Activated CD4-positive, alpha-beta T cell treated with anti-CD3 and anti-CD28 coated beads, Interleukin-2, amount 10 ng/mL, durations not matched to agents 7 days and 5 days (primary cell): ENCODE measurements around the gene HSD3B1. TPM values are rescaled to one million over a fixed set of nuclear protein-coding genes. Genes with fewer than 3 reads are reported as not detected.

Experiments
- CTCF ChIA-PET: fragments of 350-600 bp; sonication (Branson Sonifier 250); formaldehyde crosslinking; loops from one replicate; lab custom pipeline; 2021; ENCODE audit warnings: antibody characterized with exemption; lab: Charles Lee
- POLR2A ChIA-PET: fragments of 350-600 bp; sonication (Branson Sonifier 250); formaldehyde crosslinking; loops from one replicate; lab custom pipeline; 2021; ENCODE audit warnings: antibody characterized with exemption; lab: Charles Lee
- DNase-seq: peaks from one replicate; pipeline ENCODE4 v3.0.0-alpha.2; 2020
- H3K27ac Mint-ChIP-seq: one replicate; pipeline ENCODE4 v1.8.0; 2021; ENCODE audit warnings: mild to moderate bottlenecking, moderate library complexity, mixed read lengths
- H3K27me3 Mint-ChIP-seq: one replicate; pipeline ENCODE4 v1.8.0; 2021; ENCODE audit warnings: mixed read lengths
- H3K36me3 Mint-ChIP-seq: one replicate; pipeline ENCODE4 v1.8.0; 2021; ENCODE audit warnings: low read depth, mixed read lengths
- H3K4me1 Mint-ChIP-seq: one replicate; pipeline ENCODE4 v1.8.0; 2021; ENCODE audit warnings: mixed read lengths
- H3K4me3 Mint-ChIP-seq: one replicate; pipeline ENCODE4 v1.8.0; 2021; ENCODE audit warnings: mild to moderate bottlenecking, moderate library complexity, mixed read lengths
- H3K9me3 Mint-ChIP-seq: one replicate; pipeline ENCODE4 v1.8.0; 2021; ENCODE audit warnings: mixed read lengths
- total RNA-seq, 2 experiments: library from RNA; stranded (reverse); gene quantifications; one replicate each; pipeline ENCODE4 v1.2.3, GENCODE V29; 2021

The HSD3B1 gene
- total RNA-seq, 2 experiments from 2014 or later, result not detected

DNA sequence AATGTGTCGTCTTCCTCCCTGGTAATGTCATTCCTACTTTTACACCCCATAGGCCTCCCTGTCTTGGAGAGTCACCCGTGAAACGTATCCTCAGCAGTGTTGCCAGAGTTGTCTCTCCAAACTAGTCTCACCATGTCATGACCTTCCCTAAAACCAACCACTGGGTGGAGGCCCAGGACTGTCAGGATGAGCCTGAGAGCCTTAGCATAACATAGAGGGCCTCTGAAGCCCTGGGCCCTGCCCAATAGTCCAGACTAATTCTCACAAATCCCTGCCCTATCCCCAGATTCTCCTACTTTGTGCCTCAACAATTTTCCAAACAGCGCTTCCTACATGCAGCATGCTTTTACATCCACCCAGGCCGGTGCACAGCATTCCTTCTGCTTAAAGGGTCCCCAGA is 29.3 kb upstream of the HSD3B1 start:
- DNase-seq, result no peak
- Mint-ChIP-seq H3K4me1 (no peaks in the 10 kb centered on the region), H3K9me3 (no peaks in the 10 kb centered on the region), H3K27me3 (peaks cover 2% of the 10 kb centered on the region), H3K27ac (no peak overlapping the region), H3K4me3 (no peak overlapping the region), H3K36me3 (no peaks in the 10 kb centered on the region)
- POLR2A ChIA-PET, result no interaction called here
- CTCF ChIA-PET, result no interaction called here

DNA sequence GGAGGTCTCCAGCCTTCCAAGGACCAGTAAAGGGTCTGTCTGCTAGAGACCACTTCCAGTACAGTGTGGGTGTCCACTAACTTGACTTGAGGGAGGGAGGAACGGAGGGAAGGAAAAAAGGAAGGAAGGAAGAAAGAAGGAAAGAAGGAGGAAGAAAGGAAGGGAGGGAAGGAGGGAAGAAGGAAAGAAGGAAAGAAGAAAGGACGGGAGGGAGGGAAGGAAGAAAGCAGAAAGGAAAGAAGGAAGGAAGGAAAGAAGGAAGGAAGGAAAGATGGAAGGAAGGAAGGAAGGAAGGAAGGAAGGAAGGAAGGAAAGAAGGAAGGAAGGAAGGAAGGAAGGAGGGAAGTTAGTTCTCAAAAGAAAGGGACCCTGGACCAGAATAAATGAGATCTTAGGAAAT is 26.8 kb upstream of the HSD3B1 start:
- no peaks in the 10 kb centered on the region for H3K36me3 Mint-ChIP-seq
- no peaks in the 10 kb centered on the region for H3K4me1 Mint-ChIP-seq
- CTCF ChIA-PET, result no interaction called here
- H3K9me3 Mint-ChIP-seq, result no peaks in the 10 kb centered on the region
- no peak overlapping the region for H3K27ac Mint-ChIP-seq
- no peak for DNase-seq
- no peaks in the 10 kb centered on the region for H3K27me3 Mint-ChIP-seq
- POLR2A ChIA-PET, result no interaction called here
- no peak overlapping the region for H3K4me3 Mint-ChIP-seq

DNA sequence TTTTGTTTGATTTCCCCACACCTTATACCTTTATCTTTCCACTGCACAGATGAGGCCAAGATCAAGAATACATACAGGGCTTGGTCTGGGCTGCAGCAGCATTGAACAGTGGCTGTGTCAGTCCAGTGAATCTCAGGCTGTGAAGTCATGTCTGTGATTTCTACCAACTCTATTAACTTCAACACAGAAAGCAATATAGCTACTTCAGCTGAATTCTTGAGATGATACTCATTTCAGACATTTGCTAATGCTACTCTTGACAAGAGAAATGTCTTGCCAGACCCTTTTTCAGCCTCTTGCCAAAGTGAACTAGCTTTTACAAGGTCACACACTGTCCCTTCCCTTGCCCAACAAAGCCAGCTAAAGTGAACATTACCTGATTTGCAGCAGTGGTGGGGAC is 25.1 kb upstream of the HSD3B1 start:
- ChIA-PET CTCF (no interaction called here), POLR2A (no interaction called here)
- no peak overlapping the region for H3K4me3 Mint-ChIP-seq
- H3K27ac Mint-ChIP-seq, result no peak overlapping the region
- H3K9me3 Mint-ChIP-seq, result no peaks in the 10 kb centered on the region
- H3K4me1 Mint-ChIP-seq, result no peaks in the 10 kb centered on the region
- no peaks in the 10 kb centered on the region for H3K27me3 Mint-ChIP-seq
- no peaks in the 10 kb centered on the region for H3K36me3 Mint-ChIP-seq
- DNase-seq, result no peak

DNA sequence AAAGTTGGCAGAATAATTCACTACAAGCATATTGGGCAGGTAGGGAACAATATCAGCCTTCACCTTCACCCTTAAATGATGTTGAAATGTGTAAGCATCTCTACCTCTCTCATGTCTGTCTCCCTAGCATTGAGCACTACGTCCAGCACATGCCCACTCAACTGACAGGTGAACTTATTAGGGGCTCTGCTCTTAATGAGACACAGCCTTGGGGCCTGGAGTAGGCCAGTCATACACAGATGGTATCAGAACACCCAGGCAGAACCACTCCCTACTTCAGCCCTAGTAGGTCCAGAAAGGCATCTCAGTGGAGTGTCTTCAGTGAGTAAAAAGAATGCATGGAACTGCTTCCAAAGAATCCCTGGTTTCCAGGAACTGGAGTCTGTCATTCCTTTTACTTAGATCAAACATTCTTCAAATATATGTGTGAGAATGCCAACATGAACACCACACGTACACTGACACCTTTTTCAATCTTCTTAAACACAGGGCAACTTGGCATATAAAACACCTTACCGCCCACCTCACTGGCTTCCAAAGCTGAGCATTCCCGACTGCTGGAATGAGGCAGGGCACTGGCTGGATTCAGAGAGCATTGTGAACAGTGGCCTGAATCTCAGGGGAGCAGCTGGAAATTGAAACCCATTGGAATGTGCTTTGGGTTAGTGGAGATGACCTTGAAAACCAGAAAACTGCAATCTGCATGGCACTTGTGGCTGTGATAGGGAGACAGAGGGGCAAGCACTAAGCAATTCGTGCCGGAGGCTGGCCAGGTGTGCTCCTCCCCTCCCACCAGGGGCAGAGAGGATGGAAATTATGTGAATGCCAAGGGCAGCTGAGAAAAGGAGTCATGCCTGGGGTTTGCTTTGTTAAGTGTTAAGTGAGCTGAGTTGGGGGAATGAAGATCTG is 24.2 kb upstream of the HSD3B1 start:
- DNase-seq, result no peak
- Mint-ChIP-seq H3K9me3 (no peaks in the 10 kb centered on the region), H3K27me3 (peaks cover 2% of the 10 kb centered on the region), H3K4me3 (no peak overlapping the region), H3K36me3 (no peaks in the 10 kb centered on the region), H3K27ac (no peak overlapping the region), H3K4me1 (no peaks in the 10 kb centered on the region)
- ChIA-PET CTCF (no interaction called here), POLR2A (no interaction called here)

DNA sequence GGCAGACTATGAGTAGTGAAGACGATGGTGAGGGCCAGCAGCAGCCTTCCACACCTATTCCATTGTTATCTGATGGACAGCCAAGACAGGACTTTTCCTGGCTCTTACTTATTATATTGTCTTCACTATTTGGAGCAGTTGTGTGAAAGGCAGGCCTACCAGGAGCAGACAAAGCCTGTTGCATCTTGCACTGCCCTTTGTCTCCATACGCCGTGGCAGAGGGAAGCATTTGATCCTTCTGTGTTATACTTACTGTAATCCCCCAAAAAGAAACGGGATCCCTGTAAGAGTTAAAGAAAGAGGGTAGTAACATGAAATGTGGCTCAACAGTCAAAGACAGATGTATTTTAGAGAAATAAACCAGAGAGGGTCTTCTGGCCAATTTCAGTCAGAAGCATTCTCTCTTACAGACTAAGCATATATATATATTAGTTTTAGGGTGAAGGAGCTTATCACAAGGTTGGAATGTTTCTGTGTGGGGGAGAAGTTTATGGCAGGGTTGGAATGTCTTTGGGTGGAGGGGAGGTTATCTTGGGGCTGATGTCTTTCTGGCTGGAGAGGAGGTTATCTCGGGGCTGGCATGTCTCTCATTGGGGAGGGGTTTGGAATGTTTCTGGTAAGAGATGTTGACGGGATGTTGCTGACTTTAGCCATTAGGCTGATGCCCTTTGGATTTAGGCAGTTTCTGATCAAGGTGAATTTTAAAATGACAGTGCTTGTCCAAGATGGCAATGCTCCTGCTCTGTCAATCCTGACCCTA is 23.4 kb upstream of the HSD3B1 start:
- POLR2A ChIA-PET, result no interaction called here
- Mint-ChIP-seq H3K4me3 (no peak overlapping the region), H3K4me1 (no peaks in the 10 kb centered on the region), H3K27me3 (peaks cover 7% of the 10 kb centered on the region), H3K36me3 (no peaks in the 10 kb centered on the region), H3K9me3 (no peaks in the 10 kb centered on the region), H3K27ac (no peak overlapping the region)
- no peak for DNase-seq
- CTCF ChIA-PET, result no interaction called here

DNA sequence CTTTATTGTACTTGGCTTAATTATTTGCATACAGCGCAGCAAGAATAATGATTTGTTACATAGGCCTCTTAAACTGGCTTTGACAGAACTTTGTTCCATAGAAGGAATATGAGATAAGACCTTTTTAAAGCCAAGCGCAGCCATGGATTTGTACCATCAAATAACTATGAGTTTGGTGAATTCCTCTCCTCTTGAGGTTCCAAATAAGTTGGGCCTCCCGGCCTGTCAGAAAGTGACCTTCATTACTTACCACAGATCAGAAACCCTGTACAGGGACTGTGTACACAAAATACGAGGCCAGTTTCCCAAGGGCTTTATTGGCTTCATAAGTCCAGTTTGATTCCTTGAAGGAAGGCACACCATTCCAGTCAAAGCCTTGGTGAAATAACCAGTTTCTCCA is 21.8 kb upstream of the HSD3B1 start:
- no peaks in the 10 kb centered on the region for H3K9me3 Mint-ChIP-seq
- ChIA-PET POLR2A (no interaction called here), CTCF (no interaction called here)
- H3K27me3 Mint-ChIP-seq, result peaks cover 7% of the 10 kb centered on the region
- H3K4me1 Mint-ChIP-seq, result no peaks in the 10 kb centered on the region
- H3K36me3 Mint-ChIP-seq, result no peaks in the 10 kb centered on the region
- H3K4me3 Mint-ChIP-seq, result no peak overlapping the region
- DNase-seq, result no peak
- no peak overlapping the region for H3K27ac Mint-ChIP-seq

DNA sequence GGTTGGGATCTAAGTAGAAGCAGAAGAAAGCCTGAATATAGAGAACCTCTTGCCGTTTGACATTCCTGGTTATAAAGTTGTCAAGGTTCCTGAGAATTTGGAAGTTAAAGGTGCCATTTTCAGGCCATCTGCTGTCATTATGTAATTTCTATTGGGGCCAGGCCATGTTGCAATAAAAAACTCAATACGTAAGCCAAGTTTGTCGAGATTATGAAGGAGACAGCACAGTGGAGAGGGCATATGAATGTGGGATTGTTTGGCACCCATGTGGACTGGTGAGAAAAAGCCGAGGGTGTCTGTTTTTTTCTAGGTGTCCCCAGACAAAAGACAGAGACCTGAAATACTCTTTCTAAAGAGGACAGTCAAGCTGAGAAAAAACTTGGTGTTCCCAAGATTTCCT is 18.8 kb upstream of the HSD3B1 start:
- Mint-ChIP-seq H3K4me1 (no peaks in the 10 kb centered on the region), H3K9me3 (no peaks in the 10 kb centered on the region), H3K36me3 (no peaks in the 10 kb centered on the region), H3K27ac (no peak overlapping the region), H3K4me3 (no peak overlapping the region), H3K27me3 (peaks cover 7% of the 10 kb centered on the region)
- ChIA-PET CTCF (no interaction called here), POLR2A (interaction anchor here (0.6 kb wide), 1 partner anchor 224 kb away, joined by 3 read pairs; the partner anchor contains the start of gene PHGDH)
- DNase-seq, result no peak

DNA sequence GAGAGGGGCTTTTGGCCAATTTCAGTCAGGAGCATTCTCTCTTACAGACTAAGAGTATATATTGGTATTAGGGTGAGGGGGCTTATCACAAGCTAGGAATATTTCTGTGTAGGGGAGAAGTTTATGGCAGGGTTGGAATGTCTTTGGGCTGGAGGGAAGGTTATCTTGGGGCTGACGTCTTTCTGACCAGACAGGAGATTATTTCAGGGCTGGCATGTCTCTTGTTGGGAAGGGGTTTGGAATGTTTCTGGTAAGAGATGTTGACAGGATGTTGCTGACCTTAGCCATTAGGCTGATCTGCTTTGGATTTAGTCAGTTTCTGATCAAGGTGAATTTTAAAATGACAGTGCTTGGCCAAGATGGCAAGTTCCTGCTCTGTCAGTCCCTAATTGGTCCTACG is 17.8 kb upstream of the HSD3B1 start:
- H3K4me1 Mint-ChIP-seq, result no peaks in the 10 kb centered on the region
- H3K27me3 Mint-ChIP-seq, result peaks cover 7% of the 10 kb centered on the region
- POLR2A ChIA-PET, result interaction anchor here (0.7 kb wide), 1 partner anchor 18 kb away, joined by 4 read pairs; no protein-coding TSS in a partner anchor
- H3K36me3 Mint-ChIP-seq, result no peaks in the 10 kb centered on the region
- H3K9me3 Mint-ChIP-seq, result no peaks in the 10 kb centered on the region
- no peak for DNase-seq
- H3K27ac Mint-ChIP-seq, result no peak overlapping the region
- CTCF ChIA-PET, result interaction anchor here (0.9 kb wide), 1 partner anchor 17 kb away, joined by 3 read pairs; no protein-coding TSS in a partner anchor
- H3K4me3 Mint-ChIP-seq, result no peak overlapping the region

DNA sequence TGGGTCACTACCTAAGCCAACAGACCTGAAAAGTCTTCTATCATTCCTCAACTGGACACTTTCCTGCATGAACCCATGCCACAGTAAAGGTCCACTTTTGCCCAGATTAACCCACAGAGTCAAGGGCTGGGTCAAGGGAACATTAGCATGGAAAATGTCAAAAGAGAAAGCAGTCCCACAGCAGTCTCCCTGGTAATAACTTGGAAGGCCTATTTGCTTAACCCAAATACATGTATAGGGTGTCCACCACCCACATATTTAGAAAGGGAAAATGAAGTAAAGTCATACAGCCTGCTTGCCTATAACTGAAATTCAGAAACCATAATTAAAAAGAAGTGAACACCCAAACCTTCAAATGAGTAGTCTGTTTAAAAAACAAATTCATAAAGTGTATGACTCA is 16.1 kb upstream of the HSD3B1 start:
- Mint-ChIP-seq H3K4me3 (no peak overlapping the region), H3K27ac (no peak overlapping the region), H3K27me3 (peaks cover 10% of the 10 kb centered on the region), H3K4me1 (no peaks in the 10 kb centered on the region), H3K36me3 (no peaks in the 10 kb centered on the region), H3K9me3 (no peaks in the 10 kb centered on the region)
- ChIA-PET CTCF (no interaction called here), POLR2A (no interaction called here)
- no peak for DNase-seq

DNA sequence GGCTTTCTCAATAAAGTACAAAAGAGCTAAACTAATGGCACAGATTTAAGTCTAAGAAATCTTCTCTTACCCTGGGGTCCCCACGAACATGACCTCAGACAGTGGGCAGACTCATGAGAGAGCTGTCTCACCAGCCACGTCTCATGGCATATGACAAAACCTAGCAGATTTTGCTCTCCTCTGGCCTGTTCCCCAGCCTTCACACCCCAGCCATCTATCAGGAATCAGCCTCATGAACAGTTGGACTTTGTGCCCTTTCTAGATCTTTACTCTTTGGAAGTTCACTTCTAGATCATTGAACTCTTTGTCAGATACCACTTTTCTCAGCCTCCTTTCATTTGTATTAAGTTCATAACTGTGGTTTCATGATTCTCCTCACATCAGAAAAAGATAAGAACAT is 14.2 kb upstream of the HSD3B1 start:
- no peak overlapping the region for H3K27ac Mint-ChIP-seq

DNA sequence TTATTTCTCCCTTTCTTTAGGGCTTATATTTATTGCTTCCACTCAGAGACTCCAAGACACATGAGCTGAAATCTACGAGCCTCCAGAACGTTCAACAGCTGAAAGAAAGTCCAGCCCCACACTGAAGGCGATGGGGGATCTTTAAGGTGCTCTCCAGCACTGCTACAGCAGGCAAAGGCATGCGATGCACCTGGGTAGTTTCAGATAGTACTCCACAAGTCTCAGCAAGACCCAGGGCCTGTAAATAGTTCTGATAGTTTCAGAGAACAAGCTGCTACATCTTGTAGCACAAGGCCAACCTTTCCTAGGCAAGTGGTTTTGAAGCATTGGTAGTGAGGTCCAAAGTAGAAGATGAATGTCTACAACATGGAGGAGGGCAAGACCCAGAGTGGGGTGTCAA is 2.2 kb upstream of the HSD3B1 start:
- Mint-ChIP-seq H3K4me1 (no peaks in the 10 kb centered on the region), H3K4me3 (no peak overlapping the region), H3K9me3 (no peaks in the 10 kb centered on the region), H3K27ac (no peak overlapping the region), H3K27me3 (no peaks in the 10 kb centered on the region), H3K36me3 (no peaks in the 10 kb centered on the region)
- no peak for DNase-seq
- ChIA-PET POLR2A (no interaction called here), CTCF (no interaction called here)

More for the DNA sequence above, 14.2 kb upstream of the HSD3B1 start:
- Mint-ChIP-seq H3K27me3 (peaks cover 8% of the 10 kb centered on the region), H3K9me3 (peaks cover 3% of the 10 kb centered on the region), H3K36me3 (no peaks in the 10 kb centered on the region), H3K4me1 (no peaks in the 10 kb centered on the region), H3K4me3 (no peak overlapping the region)
- CTCF ChIA-PET, result no interaction called here
- POLR2A ChIA-PET, result no interaction called here
- no peak for DNase-seq

DNA sequence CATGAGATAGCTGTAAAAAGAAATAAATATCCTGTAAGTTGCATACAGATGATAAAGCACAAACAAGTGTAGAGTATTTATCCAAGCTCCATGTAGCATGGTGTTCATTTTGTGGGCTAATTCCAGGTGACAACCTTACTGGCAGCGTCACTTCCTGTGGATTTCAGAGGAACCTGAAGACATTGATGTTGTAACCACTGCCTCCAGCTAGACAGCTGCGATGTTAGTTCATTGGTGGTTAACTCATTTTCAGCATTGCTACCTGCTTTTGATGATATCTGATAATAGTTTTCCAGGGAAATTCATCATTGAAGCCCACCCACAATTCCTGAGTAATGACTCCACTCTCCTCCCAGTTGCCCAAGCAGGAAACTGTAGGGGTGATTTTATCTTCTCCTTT is 3.0 kb downstream of the HSD3B1 start:
- ChIA-PET POLR2A (no interaction called here), CTCF (no interaction called here)
- H3K27ac Mint-ChIP-seq, result no peak overlapping the region
- no peak for DNase-seq
- no peaks in the 10 kb centered on the region for H3K36me3 Mint-ChIP-seq
- no peaks in the 10 kb centered on the region for H3K27me3 Mint-ChIP-seq
- H3K4me3 Mint-ChIP-seq, result no peak overlapping the region
- no peaks in the 10 kb centered on the region for H3K4me1 Mint-ChIP-seq
- no peaks in the 10 kb centered on the region for H3K9me3 Mint-ChIP-seq

DNA sequence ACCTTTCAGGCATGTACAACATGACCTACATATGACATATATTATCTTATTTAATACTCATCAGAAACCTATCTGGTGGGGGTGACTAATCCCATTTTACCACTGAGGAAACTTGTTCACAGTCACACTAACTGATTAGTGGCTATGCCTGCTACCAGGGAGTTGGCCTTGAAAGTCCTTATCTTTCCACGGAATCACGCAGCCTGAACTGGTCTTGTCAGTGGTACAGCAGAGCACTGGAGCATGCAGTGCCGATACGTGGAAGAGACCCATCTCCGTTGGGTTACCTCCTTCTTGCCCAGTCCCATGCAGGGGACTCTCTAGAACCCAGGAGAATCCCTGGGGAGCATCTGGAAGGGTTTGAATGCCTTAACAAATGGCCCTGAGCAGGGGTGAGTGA is 8.2 kb downstream of the HSD3B1 start:
- POLR2A ChIA-PET, result no interaction called here
- H3K27me3 Mint-ChIP-seq, result no peaks in the 10 kb centered on the region

More for the DNA sequence above, 8.2 kb downstream of the HSD3B1 start:
- no peaks in the 10 kb centered on the region for H3K36me3 Mint-ChIP-seq
- H3K9me3 Mint-ChIP-seq, result no peaks in the 10 kb centered on the region
- no peak overlapping the region for H3K27ac Mint-ChIP-seq
- no peak overlapping the region for H3K4me3 Mint-ChIP-seq
- H3K4me1 Mint-ChIP-seq, result no peaks in the 10 kb centered on the region
- no peak for DNase-seq
- CTCF ChIA-PET, result no interaction called here
